ENCODE results near the gene SF3B3. TPM values are rescaled to one million over a fixed set of nuclear protein-coding genes. Genes with fewer than 3 reads are reported as not detected.

The SF3B3 gene
- total and polyA plus RNA-seq, 10 of the 15 experiments (the other 5 are each of a cell fraction or from before 2014, with no cell fraction given), result 134 to 453 (median 215) TPM

GRCh38 chr16:70611224-70611598 lies 87.6 kb downstream of the SF3B3 start (continued):
- no peak for TF ChIP-seq TCF7 (IDR thresholded peaks at IDR 0.05; ENCODE audit: borderline replicate concordance)

GRCh38 chr16:70611785-70612303 lies 88.2 kb downstream of the SF3B3 start:
- no peak overlapping the region for H3K9ac ChIP-seq (ENCODE audit: control insufficient read depth, insufficient read depth, low read length)
- H3K9me3 ChIP-seq (replicated peaks; ENCODE audit: control insufficient read depth, insufficient read depth, low read length), result no peaks in the 10 kb centered on the region
- BruUV-seq (replicated peaks), result no TSS peak
- no peaks in the 10 kb centered on the region for H3K79me2 ChIP-seq (ENCODE audit: control insufficient read depth, insufficient read depth, low read length)
- no peak for DNase-seq (ENCODE audit: low read depth, low spot score)
- ChIA-PET CTCF (no interaction called here), RAD21 (ENCODE audit: unreplicated experiment) (no interaction called here), SMC1A (ENCODE audit: uncharacterized antibody, unreplicated experiment) (interaction anchor here (1.0 kb wide), 1 partner anchor 42 kb away, joined by 3 read pairs; no protein-coding TSS in a partner anchor), POLR2A (no interaction called here)
- H4K20me1 ChIP-seq (ENCODE audit: control insufficient read depth, insufficient read depth), result no peaks in the 10 kb centered on the region
- no peak for FAIRE-seq
- in situ Hi-C loops (cut with MboI) (no loop called here), intact Hi-C loops (cut with micrococcal nuclease; ENCODE audit: unreplicated experiment) (no loop called here)
- H3K27ac ChIP-seq (ENCODE audit: control insufficient read depth, insufficient read depth), result no peak overlapping the region
- no peak overlapping the region for H2AFZ ChIP-seq (ENCODE audit: control insufficient read depth, low read depth, low read length)
- H3K27me3 ChIP-seq (replicated peaks in 1 of 2; ENCODE audit: control insufficient read depth in 2 of 2, insufficient read depth in 2 of 2, low read length in 1 of 2), result no peaks in the 10 kb centered on the region; a peak in 1 of 4 replicates
- no peaks in the 10 kb centered on the region for H3K4me1 ChIP-seq (ENCODE audit: control insufficient read depth, insufficient read depth, low read length)
- H3K4me2 ChIP-seq (ENCODE audit: control insufficient read depth, insufficient read depth), result no peak overlapping the region
- ATAC-seq, result no peak
- no peak overlapping the region for H3K4me3 ChIP-seq
- H3K36me3 ChIP-seq (ENCODE audit: control insufficient read depth in 2 of 2, insufficient read depth in 2 of 2, low read length in 1 of 2), result no peaks in the 10 kb centered on the region
- TF ChIP-seq STAT1 (conservative IDR thresholded peaks at IDR 0.05) (no peak), IRF5 (IDR thresholded peaks at IDR 0.05; ENCODE audit: borderline replicate concordance) (no peak), GABPA (IDR thresholded peaks at IDR 0.05; ENCODE audit: low read depth) (no peak), MEF2B (IDR thresholded peaks at IDR 0.05; ENCODE audit: partially characterized antibody, poor library complexity, severe bottlenecking) (no peak), ZSCAN29 (IDR thresholded peaks at IDR 0.05) (no peak)
- TF ChIP-seq, protein P1, sequence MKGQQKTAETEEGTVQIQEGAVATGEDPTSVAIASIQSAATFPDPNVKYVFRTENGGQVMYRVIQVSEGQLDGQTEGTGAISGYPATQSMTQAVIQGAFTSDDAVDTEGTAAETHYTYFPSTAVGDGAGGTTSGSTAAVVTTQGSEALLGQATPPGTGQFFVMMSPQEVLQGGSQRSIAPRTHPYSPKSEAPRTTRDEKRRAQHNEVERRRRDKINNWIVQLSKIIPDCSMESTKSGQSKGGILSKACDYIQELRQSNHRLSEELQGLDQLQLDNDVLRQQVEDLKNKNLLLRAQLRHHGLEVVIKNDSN (IDR thresholded peaks at IDR 0.05; ENCODE audit: borderline replicate concordance, extremely low read length, insufficient read depth, low read depth, low read length), result no peak
- 13% methylated on average over 4 of the region's 4 CpGs for WGBS (ENCODE audit: insufficient coverage, insufficient replicate concordance, low lambda C conversion rate, missing lambda C conversion rate)

Measured in GM12878 (cell line).